IMR-90 (cell line): ENCODE results near the gene RPL26. TPM values are rescaled to one million over a fixed set of nuclear protein-coding genes. Genes with fewer than 3 reads are reported as not detected.
A peak's percentile ranks its signal among the peaks of the same experiment; 100 is the strongest.

Experiments used
- ATAC-seq: fragments of 200-7000 bp; cut with Tn5 transposase; 2 replicates; pipeline ENCODE4 v1.9.1; 2020; ENCODE audit warnings: low read depth, mild to moderate bottlenecking, moderate library complexity
- BruUV-seq: library from RNA; stranded (reverse); fragments of 400-500 nt; replicated peaks from 2 replicates; lab custom pipeline; 2021; lab: Mats Ljungman, UMichigan
- CTCF ChIA-PET: fragments of 300-600 bp; formaldehyde crosslinking; extraction: SDS; loops from one replicate; lab custom pipeline; 2021; ENCODE audit warnings: antibody characterized with exemption; lab: Yijun Ruan, JAX
- POLR2A ChIA-PET: fragments of 300-600 bp; sonication (Branson Sonifier 250); formaldehyde crosslinking; loops from one replicate; lab custom pipeline; 2022; ENCODE audit warnings: antibody characterized with exemption; ENCODE audit not compliant: unreplicated experiment; lab: Charles Lee
- DNase-seq: peaks from one replicate; pipeline ENCODE4 v3.0.0; 2013
- H2AFZ ChIP-seq: replicated peaks from 2 replicates; pipeline ENCODE3; 2013; ENCODE audit warnings: low read length, mild to moderate bottlenecking; ENCODE audit not compliant: poor library complexity
- H2AK5ac ChIP-seq: 2 replicates; pipeline ENCODE4 v1.6.1; 2013; ENCODE audit warnings: low read depth, low read length, inconsistent platforms
- H2AK9ac ChIP-seq: replicated peaks from 2 replicates; pipeline ENCODE3; 2013; ENCODE audit warnings: mild to moderate bottlenecking, low read depth, low read length, moderate library complexity; ENCODE audit not compliant: poor library complexity
- H2BK120ac ChIP-seq: 2 replicates; pipeline ENCODE4 v1.6.1; 2013; ENCODE audit warnings: low read depth, low read length, inconsistent platforms
- H2BK15ac ChIP-seq: 3 replicates; pipeline ENCODE4 v1.6.1; 2013; ENCODE audit warnings: low read depth, low read length, inconsistent platforms
- H2BK20ac ChIP-seq: 2 replicates; pipeline ENCODE4 v1.6.1; 2013; ENCODE audit warnings: low read depth, mild to moderate bottlenecking, inconsistent platforms, low read length, moderate library complexity
- H2BK5ac ChIP-seq: 2 replicates; pipeline ENCODE4 v1.6.1; 2013; ENCODE audit warnings: mild to moderate bottlenecking, low read depth, low read length, inconsistent platforms; ENCODE audit not compliant: poor library complexity, severe bottlenecking
- H3K14ac ChIP-seq: replicated peaks from 2 replicates; pipeline ENCODE4 v1.6.1; 2013; ENCODE audit warnings: low read depth, low read length, inconsistent platforms
- H3K18ac ChIP-seq: 2 replicates; pipeline ENCODE4 v1.6.1; 2013; ENCODE audit warnings: low read depth, low read length, control low read depth
- H3K23ac ChIP-seq: 2 replicates; pipeline ENCODE4 v1.6.1; 2013; ENCODE audit warnings: low read depth, low read length, inconsistent platforms
- H3K27ac ChIP-seq: 2 replicates; pipeline ENCODE4 v1.5.1; 2013; ENCODE audit warnings: mild to moderate bottlenecking, control low read depth, low read length; ENCODE audit not compliant: insufficient read depth
- H3K27me3 ChIP-seq: 2 replicates; pipeline ENCODE4 v1.6.1; 2013; ENCODE audit warnings: low read length; ENCODE audit not compliant: control insufficient read depth, insufficient read depth
- H3K36me3 ChIP-seq: 2 replicates; pipeline ENCODE4 v1.6.1; 2013; ENCODE audit warnings: low read length, mixed read lengths; ENCODE audit not compliant: control insufficient read depth, insufficient read depth
- H3K4ac ChIP-seq: 2 replicates; pipeline ENCODE4 v1.6.1; 2013; ENCODE audit warnings: low read depth, low read length, inconsistent platforms
- H3K4me1 ChIP-seq: 2 replicates; pipeline ENCODE4 v1.6.1; 2013; ENCODE audit warnings: low read length, mixed read lengths; ENCODE audit not compliant: control insufficient read depth, insufficient read depth
- H3K4me2 ChIP-seq: 2 replicates; pipeline ENCODE4 v1.6.1; 2013; ENCODE audit warnings: low read depth, mild to moderate bottlenecking, control low read depth, low read length, moderate library complexity
- H3K4me3 ChIP-seq: 2 replicates; pipeline ENCODE4 v1.5.1; 2013; ENCODE audit warnings: low read depth, mild to moderate bottlenecking, control low read depth, low read length, moderate library complexity; ENCODE audit not compliant: insufficient read depth
- H3K56ac ChIP-seq: 2 replicates; pipeline ENCODE4 v1.6.1; 2013; ENCODE audit warnings: low read length, inconsistent platforms; ENCODE audit not compliant: insufficient read depth; ENCODE audit errors: extremely low read depth
- H3K79me1 ChIP-seq, 2 experiments: 2 replicates each; pipeline ENCODE4 v1.6.1; 2013; ENCODE audit warnings: low read length in 2 of 2, inconsistent platforms in 1 of 2, low read depth in 1 of 2
- H3K9ac ChIP-seq: 2 replicates; pipeline ENCODE4 v1.6.1; 2013; ENCODE audit warnings: low read depth, low read length, control low read depth
- H3K9me1 ChIP-seq: 2 replicates; pipeline ENCODE4 v1.6.1; 2013; ENCODE audit warnings: low read length, inconsistent platforms; ENCODE audit not compliant: insufficient read depth
- H3K9me3 ChIP-seq: 2 replicates; pipeline ENCODE4 v1.6.1; 2013; ENCODE audit warnings: low read length; ENCODE audit not compliant: control insufficient read depth, insufficient read depth
- H4K20me1 ChIP-seq: 2 replicates; pipeline ENCODE4 v1.6.1; 2013; ENCODE audit warnings: low read length, inconsistent platforms; ENCODE audit not compliant: insufficient read depth
- H4K5ac ChIP-seq: 2 replicates; pipeline ENCODE4 v1.6.1; 2013; ENCODE audit warnings: mild to moderate bottlenecking, low read depth, low read length, control low read depth
- H4K8ac ChIP-seq, 2 experiments: 2 replicates each; pipeline ENCODE4 v1.6.1; 2013; ENCODE audit warnings: low read depth in 2 of 2, low read length in 2 of 2, control low read depth in 1 of 2, inconsistent platforms in 1 of 2
- H4K91ac ChIP-seq: 2 replicates; pipeline ENCODE4 v1.6.1; 2013; ENCODE audit warnings: low read depth, low read length, inconsistent platforms; ENCODE audit not compliant: insufficient read depth
- CEBPB ChIP-seq: IDR thresholded peaks from 2 replicates; pipeline ENCODE4 v1.6.1; 2012; ENCODE audit warnings: low read depth, low read length, improper control_type of control experiment
- MXI1 ChIP-seq: IDR thresholded peaks from 2 replicates; pipeline ENCODE4 v1.6.1; 2012; ENCODE audit warnings: low read depth, mild to moderate bottlenecking, low read length, moderate library complexity, borderline replicate concordance
- NFE2L2 ChIP-seq: fragments of 150-350 bp; IDR thresholded peaks from 2 replicates; pipeline ENCODE4 v1.6.1; 2016; ENCODE audit warnings: low read depth, mild to moderate bottlenecking, low read length
- RCOR1 ChIP-seq: IDR thresholded peaks from 2 replicates; pipeline ENCODE4 v1.6.1; 2012; ENCODE audit warnings: mild to moderate bottlenecking, low read length, improper control_type of control experiment; ENCODE audit not compliant: insufficient replicate concordance
- WGBS, 2 experiments: methylation state at CpG; one replicate each; pipeline versions ENCODE4 v1.1.5 to v1.1.7; 2013; ENCODE audit warnings: missing lambda C conversion rate in 2 of 2; ENCODE audit not compliant: insufficient read length in 1 of 2; ENCODE audit errors: extremely low coverage in 2 of 2; 5-methylcytosine and 5-hydroxymethylcytosine counted together
- dilution Hi-C: fragments of 300-500 bp; cut with HindIII; formaldehyde crosslinking; loops from one replicate; pipeline ENCODE4 v1.14.3; 2018; ENCODE audit warnings: low sequenced_read_pairs; ENCODE audit not compliant: unreplicated experiment
- in situ Hi-C: fragments of 300-500 bp; cut with MboI; formaldehyde crosslinking; loops from 3 replicates; pipeline ENCODE4 v1.14.3; 2019; ENCODE audit warnings: low sequenced_read_pairs, inconsistent platforms, mixed read lengths
- intact Hi-C: fragments of 100-400 bp; cut with micrococcal nuclease; formaldehyde crosslinking; loops from 2 replicates; pipeline ENCODE4 v1.10.0; 2022
- polyA plus RNA-seq, 3 experiments: library from polyadenylated mRNA; depleted of rRNA; stranded (reverse); fragments of >200 nt; gene quantifications; 2 replicates each; pipeline ENCODE4 v1.2.3, GENCODE V29; 2012; ENCODE audit warnings: low replicate concordance in 1 of 3
- total RNA-seq: library from RNA; depleted of rRNA; stranded (reverse); fragments of >200 nt; gene quantifications from 2 replicates; pipeline ENCODE4 v1.2.3, GENCODE V29; 2012

The RPL26 gene
- total and polyA plus RNA-seq, 2 of the 4 experiments (the other 2 are of a cell fraction): 4,763 to 5,013 TPM

DNA sequence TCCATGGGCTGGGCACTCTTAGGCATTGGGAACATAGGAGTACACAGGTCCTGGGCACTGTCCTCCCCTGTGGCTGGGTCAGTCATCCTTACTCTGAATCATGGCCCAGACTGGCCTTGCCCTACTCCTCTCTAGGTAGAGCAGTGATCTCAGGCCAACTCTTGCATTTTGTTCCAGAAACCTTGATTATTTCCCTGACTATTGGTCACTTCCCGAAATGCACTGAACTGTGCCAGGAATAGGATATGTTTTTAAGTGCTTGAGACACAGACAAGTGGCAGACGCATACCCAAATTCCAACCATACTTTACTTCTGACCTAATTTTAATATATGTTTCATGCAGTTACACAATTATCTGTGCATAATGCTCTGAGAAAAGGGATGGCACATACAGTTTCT, 16.8 kb downstream of the RPL26 start:
- Histone ChIP-seq H2BK120ac (no peak overlapping the region), H3K27me3 (no peaks in the 10 kb centered on the region), H3K4me1 (peaks cover 20% of the 10 kb centered on the region), H3K9me3 (no peaks in the 10 kb centered on the region), H2AK5ac (0 out of 2 replicates have a peak overlapping the region, but pooled peaks have one; percentile 47), H3K9ac (no peak overlapping the region), H3K56ac (no peak overlapping the region), H3K23ac (no peak overlapping the region), H4K91ac (peak overlapping the region; percentile 71; the same call in 1 of the 2 replicates), H2AFZ (no peak overlapping the region), H3K18ac (no peak overlapping the region), H3K27ac (peak overlapping the region; percentile 78; the same call in 1 of the 2 replicates), H3K79me1 (peaks cover 5 to 15% of the 10 kb centered on the region in 2 experiments), H2BK20ac (no peak overlapping the region), H4K5ac (peak overlapping the region; percentile 45), H2AK9ac (no peak overlapping the region), H3K4me2 (peak overlapping the region; percentile 45), H3K4me3 (no peak overlapping the region), H3K9me1 (peaks cover 16% of the 10 kb centered on the region), H4K20me1 (no peaks in the 10 kb centered on the region; the same call in 1 of the 2 replicates), H3K4ac (0 out of 2 replicates have a peak overlapping the region, but pooled peaks have one; percentile 60), H2BK5ac (peak overlapping the region; percentile 36), H4K8ac (peak overlapping the region in 1 of 2 experiments; percentile 65; a peak in 1 of 4 replicates), H2BK15ac (no peak overlapping the region), H3K14ac (no peak overlapping the region), H3K36me3 (peaks cover 15% of the 10 kb centered on the region)
- in situ Hi-C loops (no loop called here), dilution Hi-C loops (no loop called here), intact Hi-C loops (no loop called here)
- no CpG with 5 or more reads among the region's 2 CpGs for WGBS, 2 experiments
- DNase-seq (peak; percentile 84), ATAC-seq (peak; percentile 66)
- no TSS peak for BruUV-seq
- ChIA-PET CTCF (no interaction called here), POLR2A (no interaction called here)
- TF ChIP-seq MXI1: no peak
- no peak for TF ChIP-seq RCOR1
- TF ChIP-seq NFE2L2: no peak
- TF ChIP-seq CEBPB: peak; percentile 76
